OCI-LY1 (cell line): ENCODE data around the gene POTEM.
"Not testable (repeated sequence)": the region's sequence is repeated elsewhere in the genome, so short reads cannot be mapped to it uniquely, and the experiment has no call there.

Source experiments
- H2AFZ ChIP-seq: fragments of 200-600 bp; sonication (generic), shearing (Covaris generic); 2 replicates; pipeline ENCODE4 v1.6.0; 2014; ENCODE audit warnings: antibody characterized with exemption, mild to moderate bottlenecking, low read length
- H3F3A ChIP-seq: fragments of 200-600 bp; sonication (generic), shearing (Covaris generic); 2 replicates; pipeline ENCODE4 v1.6.0; 2014; ENCODE audit warnings: mild to moderate bottlenecking, antibody characterized with exemption, low read length, moderate library complexity; ENCODE audit not compliant: insufficient read depth
- H3K27ac ChIP-seq: fragments of 200-600 bp; sonication (generic); 2 replicates; pipeline ENCODE4 v1.5.1; 2014; ENCODE audit warnings: low read length, mixed run types, mild to moderate bottlenecking, low read depth; ENCODE audit not compliant: poor library complexity, severe bottlenecking
- H3K27me3 ChIP-seq: fragments of 200-600 bp; sonication (generic); 2 replicates; pipeline ENCODE4 v1.6.0; 2014; ENCODE audit warnings: antibody characterized with exemption, mild to moderate bottlenecking, low read length, moderate library complexity; ENCODE audit not compliant: insufficient read depth
- H3K36me3 ChIP-seq: fragments of 200-600 bp; sonication (generic); 2 replicates; pipeline ENCODE4 v1.6.1; 2014; ENCODE audit warnings: mild to moderate bottlenecking, antibody characterized with exemption, low read length, moderate library complexity, mixed read lengths; ENCODE audit not compliant: insufficient read depth
- H3K4me1 ChIP-seq: fragments of 200-600 bp; sonication (generic); 2 replicates; pipeline ENCODE4 v1.5.1; 2014; ENCODE audit warnings: mild to moderate bottlenecking, low read length, moderate library complexity; ENCODE audit not compliant: insufficient read depth, severe bottlenecking
- H3K4me2 ChIP-seq: fragments of 200-600 bp; sonication (generic), shearing (Covaris generic); 2 replicates; pipeline ENCODE4 v1.6.1; 2014; ENCODE audit warnings: low read length
- H3K4me3 ChIP-seq: fragments of 200-600 bp; sonication (generic); 2 replicates; pipeline ENCODE4 v1.5.1; 2014; ENCODE audit warnings: low read length, low read depth, mild to moderate bottlenecking, mixed read lengths; ENCODE audit not compliant: poor library complexity, severe bottlenecking
- H3K79me2 ChIP-seq: fragments of 200-600 bp; shearing (Covaris generic); 2 replicates; pipeline ENCODE4 v1.6.1; 2016; ENCODE audit warnings: mixed run types, low read length, mixed read lengths; ENCODE audit not compliant: insufficient read depth
- H3K9ac ChIP-seq: fragments of 200-600 bp; sonication (generic), shearing (Covaris generic); 2 replicates; pipeline ENCODE4 v1.6.1; 2014; ENCODE audit warnings: mild to moderate bottlenecking, low read length, mixed read lengths
- H3K9me2 ChIP-seq: fragments of 200-600 bp; sonication (generic), shearing (Covaris generic); 2 replicates; pipeline ENCODE4 v1.6.1; 2014; ENCODE audit warnings: low read depth, mild to moderate bottlenecking, low read length, mixed read lengths
- H3K9me3 ChIP-seq: fragments of 200-600 bp; shearing (Covaris generic); 2 replicates; pipeline ENCODE4 v1.6.1; 2014; ENCODE audit warnings: low read length, mixed read lengths
- H4K20me1 ChIP-seq: fragments of 200-600 bp; sonication (generic), shearing (Covaris generic); 2 replicates; pipeline ENCODE4 v1.6.0; 2016; ENCODE audit warnings: mild to moderate bottlenecking, low read length; ENCODE audit not compliant: insufficient read depth

Gene POTEM

DNA sequence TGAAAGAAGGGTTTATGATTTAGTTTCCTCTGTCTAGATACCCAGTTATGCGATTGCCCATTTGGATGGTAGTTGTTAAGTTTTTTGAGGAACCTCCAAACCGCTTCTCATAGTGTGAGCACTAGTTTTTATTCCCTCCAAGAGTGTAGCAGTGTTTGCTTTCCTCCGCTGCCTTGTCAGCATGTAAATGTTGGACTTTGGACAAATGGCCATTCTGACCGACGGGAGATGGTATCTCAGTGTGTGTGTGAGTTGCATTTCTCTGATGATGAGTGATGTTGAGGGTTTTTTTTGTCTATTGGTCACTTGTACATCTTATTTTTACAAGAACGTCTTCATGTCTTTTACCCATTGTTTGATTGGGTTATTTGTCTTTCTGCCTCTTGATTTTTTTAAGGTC lies 11.4 kb upstream of the POTEM start:
- H3K79me2 ChIP-seq, H4K20me1 ChIP-seq, H3K4me3 ChIP-seq, H3K27ac ChIP-seq, H3K9me2 ChIP-seq, H3K9me3 ChIP-seq, H3K4me2 ChIP-seq, H3K27me3 ChIP-seq, H3K36me3 ChIP-seq, H2AFZ ChIP-seq, H3F3A ChIP-seq, H3K4me1 ChIP-seq, H3K9ac ChIP-seq: not testable (repeated sequence)

DNA sequence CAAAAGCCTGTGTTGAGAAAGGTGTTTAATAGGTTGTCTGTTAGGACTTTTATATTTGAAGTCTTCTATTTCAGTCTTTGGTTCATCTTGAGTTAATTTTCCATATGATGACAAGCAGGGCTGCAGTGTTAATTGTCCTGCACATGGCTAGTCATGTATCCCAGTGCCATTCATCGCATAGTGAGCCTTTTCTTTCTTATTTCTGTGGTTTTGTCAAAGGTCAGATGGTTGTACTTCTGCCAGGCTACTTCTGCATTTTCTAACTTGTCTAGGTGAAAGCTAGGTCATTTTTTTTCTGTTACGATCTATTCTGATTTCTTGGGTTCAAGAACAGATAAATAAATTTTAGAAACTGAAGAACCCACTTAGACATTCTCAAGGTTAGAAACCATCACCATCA lies 5.7 kb upstream of the POTEM start:
- not testable (repeated sequence) for H4K20me1 ChIP-seq, H3K36me3 ChIP-seq, H2AFZ ChIP-seq, H3K27ac ChIP-seq, H3K4me2 ChIP-seq, H3K4me1 ChIP-seq, H3K79me2 ChIP-seq, H3K9ac ChIP-seq, H3K9me3 ChIP-seq, H3K4me3 ChIP-seq, H3K9me2 ChIP-seq, H3F3A ChIP-seq, H3K27me3 ChIP-seq

DNA sequence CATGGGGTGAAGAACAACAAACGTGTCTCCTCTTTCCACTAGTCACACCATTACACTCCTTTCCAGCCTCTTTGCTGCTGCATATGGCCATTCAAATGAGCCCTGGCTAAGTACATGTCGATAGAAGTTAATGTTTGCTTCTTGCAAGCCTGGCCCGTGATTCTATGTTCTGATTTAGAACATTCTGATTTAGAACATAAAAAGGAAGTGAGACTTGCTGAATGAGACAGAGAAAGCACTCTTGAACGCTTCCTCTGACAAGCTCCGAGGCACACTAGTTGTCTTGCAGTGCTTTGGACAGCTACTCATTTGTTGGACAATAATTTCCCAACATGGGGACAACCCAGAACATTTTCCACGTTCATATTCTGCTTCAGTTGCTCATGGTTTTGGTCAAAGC lies 5.1 kb upstream of the POTEM start:
- H4K20me1 ChIP-seq, H3K79me2 ChIP-seq, H2AFZ ChIP-seq, H3K36me3 ChIP-seq, H3K27ac ChIP-seq, H3K4me3 ChIP-seq, H3K4me1 ChIP-seq, H3K9me2 ChIP-seq, H3K9me3 ChIP-seq, H3K4me2 ChIP-seq, H3K27me3 ChIP-seq, H3F3A ChIP-seq, H3K9ac ChIP-seq: not testable (repeated sequence)

DNA sequence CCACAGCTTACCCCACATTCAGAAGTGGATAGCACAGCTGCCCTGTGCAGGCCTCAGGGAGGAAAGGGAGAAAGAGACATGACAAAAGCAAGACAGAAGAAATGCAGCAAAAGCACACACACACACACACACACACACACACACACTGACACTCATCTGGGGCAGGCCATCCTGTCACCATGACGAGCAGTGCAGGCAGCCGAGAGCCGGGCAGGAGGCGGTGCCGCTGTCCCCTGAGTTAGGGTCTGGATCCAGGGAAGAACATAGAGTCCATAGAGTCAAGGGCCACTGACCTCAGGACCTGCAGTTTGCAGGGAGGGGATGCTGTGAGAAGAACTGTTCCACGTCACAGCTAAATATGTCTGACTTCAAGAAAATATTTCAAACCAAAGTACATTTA lies 4.0 kb upstream of the POTEM start:
- H3F3A ChIP-seq, H3K9ac ChIP-seq, H3K4me1 ChIP-seq, H3K79me2 ChIP-seq, H2AFZ ChIP-seq, H3K9me2 ChIP-seq, H3K27ac ChIP-seq, H3K27me3 ChIP-seq, H3K36me3 ChIP-seq, H3K4me3 ChIP-seq, H3K4me2 ChIP-seq, H4K20me1 ChIP-seq, H3K9me3 ChIP-seq: not testable (repeated sequence)

DNA sequence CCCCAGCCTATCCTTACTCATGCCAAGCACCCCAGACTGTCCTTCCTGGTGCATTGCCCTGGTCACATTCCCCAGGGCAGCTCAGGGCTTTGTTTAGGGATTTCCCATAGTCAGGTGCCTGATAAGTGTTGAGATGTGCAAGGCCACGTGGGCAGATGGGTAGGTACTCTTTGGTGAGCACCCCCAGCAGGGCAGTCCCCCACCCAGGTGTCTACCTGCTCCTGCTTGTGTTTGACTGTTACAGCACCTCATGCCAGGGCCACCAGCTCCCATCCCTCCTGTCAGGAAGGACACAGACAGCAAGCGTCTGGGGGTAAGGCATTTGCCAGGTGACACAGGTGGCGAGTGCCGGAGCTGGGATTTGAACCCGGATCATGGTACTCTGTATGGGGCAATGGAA lies 2.4 kb upstream of the POTEM start:
- not testable (repeated sequence) for H2AFZ ChIP-seq, H3K27me3 ChIP-seq, H3K79me2 ChIP-seq, H3K4me3 ChIP-seq, H3K9me2 ChIP-seq, H3K9me3 ChIP-seq, H3K9ac ChIP-seq, H3K4me1 ChIP-seq, H3F3A ChIP-seq, H3K36me3 ChIP-seq, H4K20me1 ChIP-seq, H3K4me2 ChIP-seq, H3K27ac ChIP-seq

DNA sequence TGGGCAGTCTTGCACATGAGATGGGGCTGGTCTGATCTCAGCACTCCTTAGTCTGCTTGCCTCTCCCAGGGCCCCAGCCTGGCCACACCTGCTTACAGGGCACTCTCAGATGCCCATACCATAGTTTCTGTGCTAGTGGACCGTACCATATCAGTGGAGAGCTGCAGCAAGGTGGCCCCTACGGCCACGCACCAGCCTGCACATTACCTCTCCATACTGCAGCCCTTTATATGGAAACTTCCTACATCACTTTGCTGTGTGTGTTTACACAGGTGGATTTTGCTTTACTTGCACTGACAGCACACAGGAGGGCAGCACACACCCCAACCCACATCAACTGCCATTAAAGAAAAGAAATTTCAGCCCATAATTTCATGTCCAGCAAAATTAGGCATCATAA lies 35.3 kb downstream of the POTEM start:
- H3K27me3 ChIP-seq, H2AFZ ChIP-seq, H3K4me2 ChIP-seq, H3K9ac ChIP-seq, H3K36me3 ChIP-seq, H3K79me2 ChIP-seq, H3F3A ChIP-seq, H3K4me3 ChIP-seq, H4K20me1 ChIP-seq, H3K9me2 ChIP-seq, H3K4me1 ChIP-seq, H3K27ac ChIP-seq, H3K9me3 ChIP-seq: not testable (repeated sequence)

DNA sequence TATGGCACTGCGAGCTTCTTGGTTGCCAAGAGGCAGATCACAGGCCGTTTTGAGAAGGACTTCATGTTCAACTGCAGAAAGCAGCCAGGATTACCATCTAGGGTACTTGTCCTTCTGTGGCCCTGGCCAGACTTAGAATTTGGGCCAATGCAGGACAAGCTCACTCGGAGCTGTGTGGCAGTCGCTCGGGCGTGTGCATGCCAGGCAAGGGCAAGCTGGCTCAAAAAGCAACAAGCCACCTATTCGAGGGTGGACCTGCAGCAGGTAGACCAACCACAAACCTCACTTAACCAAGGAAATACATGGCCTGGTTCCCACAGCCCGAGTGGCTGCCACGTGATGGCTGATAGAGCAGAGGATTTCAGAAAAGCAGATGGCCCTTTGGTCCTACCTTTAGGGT lies 39.3 kb downstream of the POTEM start:
- not testable (repeated sequence) for H3K4me3 ChIP-seq, H3K4me2 ChIP-seq, H3K36me3 ChIP-seq, H3K4me1 ChIP-seq, H3K79me2 ChIP-seq, H2AFZ ChIP-seq, H4K20me1 ChIP-seq, H3K9ac ChIP-seq, H3F3A ChIP-seq, H3K9me2 ChIP-seq, H3K27ac ChIP-seq, H3K9me3 ChIP-seq, H3K27me3 ChIP-seq

DNA sequence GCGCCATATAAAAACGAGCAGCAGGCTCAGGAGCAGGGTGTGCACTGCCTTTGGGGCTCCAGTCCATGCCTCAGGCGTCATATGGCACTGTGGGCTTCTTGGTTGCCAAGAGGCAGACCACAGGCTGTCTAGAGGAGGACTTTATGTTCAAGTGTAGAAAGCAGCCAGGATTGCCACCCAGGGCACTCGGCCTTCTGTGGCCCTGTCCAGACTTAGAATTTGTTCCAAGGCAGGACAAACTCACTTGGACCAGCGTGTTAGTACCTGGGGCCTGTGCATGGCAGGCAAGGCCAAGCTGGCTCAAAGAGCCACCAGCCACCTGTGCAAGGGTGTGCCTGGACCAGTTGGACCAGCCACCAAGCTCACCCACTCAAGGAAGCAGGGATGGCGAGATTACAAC lies 40.4 kb downstream of the POTEM start:
- H3K27ac ChIP-seq, H3K4me2 ChIP-seq, H3K27me3 ChIP-seq, H3K9me3 ChIP-seq, H3K9me2 ChIP-seq, H3K36me3 ChIP-seq, H3K9ac ChIP-seq, H2AFZ ChIP-seq, H3F3A ChIP-seq, H3K4me1 ChIP-seq, H3K79me2 ChIP-seq, H3K4me3 ChIP-seq, H4K20me1 ChIP-seq: not testable (repeated sequence)
